Gastrocnemius medialis (tissue), 4 donors: ENCODE measurements around the gene ATP6V0A1.

Experiments
- POLR2A ChIP-seq, 2 donors: fragments of 450-650 bp; IDR thresholded peaks; one replicate each; pipeline ENCODE4 v1.6.1; 2017; ENCODE audit warnings: antibody characterized with exemption in 2 of 2, mild to moderate bottlenecking in 2 of 2, moderate library complexity in 2 of 2
- TF ChIP-seq, protein P1 (sequence below), 5 experiments: fragments of 450-650 bp in 3 of 5; fragments of 200-600 bp in 2 of 5; sonication (generic) in 2 of 5; IDR thresholded peaks in 4 of 5; conservative IDR thresholded peaks in 1 of 5; 1 replicate in 4 of 5; 2 replicates in 1 of 5; pipeline ENCODE4 v1.5.1; 2016 to 2019; ENCODE audit warnings: antibody characterized with exemption in 5 of 5, mild to moderate bottlenecking in 3 of 5, moderate library complexity in 3 of 5

DNA sequence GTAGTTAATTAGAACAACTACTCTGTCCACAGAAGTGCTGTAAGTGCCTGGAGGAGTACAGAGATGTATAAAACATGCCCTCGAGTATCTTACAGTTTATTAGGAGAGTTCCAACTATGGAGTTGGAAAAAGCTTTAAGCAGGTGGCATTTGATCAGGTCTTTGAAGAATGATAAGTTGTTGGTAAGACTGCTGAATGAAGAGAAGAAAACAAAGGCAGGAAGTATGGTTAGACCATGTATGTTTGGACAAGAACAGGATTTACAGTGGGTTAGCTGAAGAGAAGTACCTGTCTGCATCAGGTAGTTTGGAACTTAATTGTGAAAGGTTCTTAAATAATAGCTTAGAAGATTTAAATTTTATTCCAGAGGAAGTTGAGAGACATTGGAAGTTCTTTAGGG is 29.4 kb downstream of the ATP6V0A1 start:
- TF ChIP-seq, protein P1, sequence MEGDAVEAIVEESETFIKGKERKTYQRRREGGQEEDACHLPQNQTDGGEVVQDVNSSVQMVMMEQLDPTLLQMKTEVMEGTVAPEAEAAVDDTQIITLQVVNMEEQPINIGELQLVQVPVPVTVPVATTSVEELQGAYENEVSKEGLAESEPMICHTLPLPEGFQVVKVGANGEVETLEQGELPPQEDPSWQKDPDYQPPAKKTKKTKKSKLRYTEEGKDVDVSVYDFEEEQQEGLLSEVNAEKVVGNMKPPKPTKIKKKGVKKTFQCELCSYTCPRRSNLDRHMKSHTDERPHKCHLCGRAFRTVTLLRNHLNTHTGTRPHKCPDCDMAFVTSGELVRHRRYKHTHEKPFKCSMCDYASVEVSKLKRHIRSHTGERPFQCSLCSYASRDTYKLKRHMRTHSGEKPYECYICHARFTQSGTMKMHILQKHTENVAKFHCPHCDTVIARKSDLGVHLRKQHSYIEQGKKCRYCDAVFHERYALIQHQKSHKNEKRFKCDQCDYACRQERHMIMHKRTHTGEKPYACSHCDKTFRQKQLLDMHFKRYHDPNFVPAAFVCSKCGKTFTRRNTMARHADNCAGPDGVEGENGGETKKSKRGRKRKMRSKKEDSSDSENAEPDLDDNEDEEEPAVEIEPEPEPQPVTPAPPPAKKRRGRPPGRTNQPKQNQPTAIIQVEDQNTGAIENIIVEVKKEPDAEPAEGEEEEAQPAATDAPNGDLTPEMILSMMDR (IDR thresholded peaks at IDR 0.05 in 4 of 5, conservative IDR thresholded peaks at IDR 0.05 in 1 of 5) = no peak
- no peak for TF ChIP-seq POLR2A (IDR thresholded peaks at IDR 0.05)
